Measurements from ENCODE around the gene ZNF18.
A peak's percentile ranks its signal among the peaks of the same experiment; 100 is the strongest.

DNA sequence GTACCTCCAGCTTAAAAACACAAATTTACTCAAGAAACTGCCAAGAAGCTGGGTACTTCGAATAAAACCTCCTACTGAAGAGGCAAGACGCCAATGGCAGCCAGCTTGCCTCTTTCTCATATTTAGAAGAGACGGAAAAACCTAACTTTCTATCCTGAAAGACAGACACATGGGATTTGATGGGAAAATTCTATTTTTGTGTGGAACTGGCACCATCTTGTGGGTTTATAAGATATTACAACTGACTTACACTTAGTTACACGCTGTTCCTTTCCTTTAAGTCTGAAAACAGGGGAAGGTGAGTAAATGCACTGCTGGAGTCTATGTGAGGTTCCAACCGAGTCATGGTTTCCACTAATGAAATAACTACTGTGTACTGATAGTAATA, 10.3 kb downstream of the ZNF18 start:
- TF ChIP-seq POLR2AphosphoS5 (IDR thresholded peaks at IDR 0.05): no peak
- TF ChIP-seq, protein P1, sequence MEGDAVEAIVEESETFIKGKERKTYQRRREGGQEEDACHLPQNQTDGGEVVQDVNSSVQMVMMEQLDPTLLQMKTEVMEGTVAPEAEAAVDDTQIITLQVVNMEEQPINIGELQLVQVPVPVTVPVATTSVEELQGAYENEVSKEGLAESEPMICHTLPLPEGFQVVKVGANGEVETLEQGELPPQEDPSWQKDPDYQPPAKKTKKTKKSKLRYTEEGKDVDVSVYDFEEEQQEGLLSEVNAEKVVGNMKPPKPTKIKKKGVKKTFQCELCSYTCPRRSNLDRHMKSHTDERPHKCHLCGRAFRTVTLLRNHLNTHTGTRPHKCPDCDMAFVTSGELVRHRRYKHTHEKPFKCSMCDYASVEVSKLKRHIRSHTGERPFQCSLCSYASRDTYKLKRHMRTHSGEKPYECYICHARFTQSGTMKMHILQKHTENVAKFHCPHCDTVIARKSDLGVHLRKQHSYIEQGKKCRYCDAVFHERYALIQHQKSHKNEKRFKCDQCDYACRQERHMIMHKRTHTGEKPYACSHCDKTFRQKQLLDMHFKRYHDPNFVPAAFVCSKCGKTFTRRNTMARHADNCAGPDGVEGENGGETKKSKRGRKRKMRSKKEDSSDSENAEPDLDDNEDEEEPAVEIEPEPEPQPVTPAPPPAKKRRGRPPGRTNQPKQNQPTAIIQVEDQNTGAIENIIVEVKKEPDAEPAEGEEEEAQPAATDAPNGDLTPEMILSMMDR (IDR thresholded peaks at IDR 0.05): peak; percentile 42 to 58 (median 51)
- no peak for TF ChIP-seq POLR2A (IDR thresholded peaks at IDR 0.05)

Data from transverse colon (tissue), 4 donors.